ENCODE data around the gene CORO1C.
A peak's percentile ranks its signal among the peaks of the same experiment; 100 is the strongest.
"Not testable (repeated sequence)": the region's sequence is repeated elsewhere in the genome, so short reads cannot be mapped to it uniquely, and the experiment has no call there.

CORO1C gene

DNA sequence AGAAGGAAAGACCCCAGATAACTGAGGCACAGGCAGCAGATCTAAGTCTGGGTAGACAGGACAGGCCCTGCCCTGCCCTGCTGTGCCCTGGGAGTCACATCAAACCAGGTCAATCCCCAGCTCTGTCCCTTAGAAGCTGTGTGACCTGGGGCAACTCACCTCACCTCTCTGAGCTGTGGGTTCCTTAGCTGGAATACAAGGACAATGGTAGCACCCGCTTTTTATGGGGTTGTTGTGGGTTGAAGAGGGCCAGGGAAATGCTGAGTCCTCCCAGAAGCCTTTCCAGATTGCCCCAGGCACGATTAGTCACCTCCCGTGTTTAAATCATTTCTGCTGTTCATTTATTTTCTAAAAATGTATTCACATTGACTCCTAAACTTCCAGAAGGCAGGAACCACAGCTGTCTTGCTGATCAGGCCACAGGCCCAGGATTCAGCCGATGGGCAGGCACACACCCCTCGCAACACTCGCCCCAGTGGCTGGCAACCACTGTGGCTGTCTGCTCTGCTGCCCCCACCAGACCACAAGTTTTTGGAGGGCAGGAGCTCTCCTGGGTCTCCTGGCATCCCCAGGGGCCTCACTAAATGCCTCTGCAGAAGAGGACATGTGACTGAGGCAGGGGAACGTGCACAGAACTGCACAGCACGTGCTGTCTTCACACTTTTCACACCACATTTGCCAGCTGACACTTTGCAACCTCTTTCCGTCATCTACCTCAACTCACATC is 100.7 kb downstream of the CORO1C start:
- H3K27me3 Mint-ChIP-seq: no peaks in the 10 kb centered on the region
- peak; percentile 4 for ATAC-seq
- peak; percentile 45 for DNase-seq
- H3K9me3 Mint-ChIP-seq: peaks cover 3% of the 10 kb centered on the region
- H3K27ac Mint-ChIP-seq: peak overlapping the region; percentile 94
- H3K36me3 Mint-ChIP-seq (ENCODE audit: low read depth): peaks cover 13% of the 10 kb centered on the region
- peak overlapping the region; percentile 85 for H3K4me3 Mint-ChIP-seq
- peaks cover 92% of the 10 kb centered on the region for H3K4me1 Mint-ChIP-seq

DNA sequence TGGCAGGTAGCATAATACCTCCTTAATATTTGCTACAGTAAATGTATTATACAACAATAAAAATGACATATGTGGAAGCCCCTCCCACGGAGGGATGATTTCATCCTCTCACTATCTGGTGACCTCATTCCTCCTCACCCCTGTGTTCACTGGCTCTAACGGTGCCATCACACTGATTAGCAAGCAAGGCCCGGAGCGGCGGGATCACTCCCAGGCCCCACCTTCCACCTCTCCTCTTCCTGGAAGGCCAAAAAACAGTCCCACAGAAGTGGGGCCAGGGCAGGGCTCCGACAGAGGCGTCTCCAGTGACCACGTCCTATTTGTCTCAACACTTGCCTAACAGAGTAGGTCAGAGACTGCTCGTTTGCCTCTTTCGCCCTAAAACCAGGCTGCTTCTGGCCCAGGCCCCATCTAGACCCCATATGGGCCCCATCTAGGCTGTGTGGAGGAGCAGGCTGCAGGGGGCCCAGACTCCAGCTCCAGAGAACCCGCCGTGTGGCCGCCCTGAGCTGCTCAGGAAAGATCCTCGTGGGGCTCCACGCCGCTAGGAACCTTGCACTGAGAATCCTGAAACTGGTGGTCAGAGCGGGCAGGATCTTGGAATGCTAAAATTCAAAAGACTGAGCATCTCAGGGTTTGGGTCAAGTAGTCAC is 101.4 kb downstream of the CORO1C start:
- peaks cover 88% of the 10 kb centered on the region for H3K4me1 Mint-ChIP-seq
- peak overlapping the region; percentile 85 for H3K4me3 Mint-ChIP-seq
- H3K9me3 Mint-ChIP-seq: peaks cover 3% of the 10 kb centered on the region
- H3K27ac Mint-ChIP-seq: peak overlapping the region; percentile 94
- peaks cover 15% of the 10 kb centered on the region for H3K36me3 Mint-ChIP-seq (ENCODE audit: low read depth)
- no peaks in the 10 kb centered on the region for H3K27me3 Mint-ChIP-seq
- DNase-seq: peak; percentile 67
- ATAC-seq: peak; percentile 53

DNA sequence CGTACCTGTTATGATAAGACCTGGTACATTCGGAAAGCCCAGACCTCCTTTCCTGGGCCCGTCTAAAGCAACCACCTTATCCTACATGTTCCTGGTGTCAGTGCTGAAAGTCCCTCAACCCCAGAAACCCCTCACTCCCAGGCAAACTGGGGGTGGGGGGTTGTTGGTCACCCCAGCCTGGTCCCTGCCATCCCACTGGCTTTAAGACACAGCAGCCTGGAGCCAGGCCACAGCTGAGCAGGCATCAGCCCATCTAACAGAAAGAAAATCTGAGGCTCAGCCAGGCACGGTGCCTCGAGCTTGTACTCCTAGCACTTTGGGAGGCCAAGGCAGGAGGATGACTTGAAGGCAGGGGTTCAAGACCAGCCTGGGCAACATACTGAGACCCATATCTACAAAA is 102.2 kb downstream of the CORO1C start:
- Mint-ChIP-seq H3K27me3 (no peaks in the 10 kb centered on the region), H3K27ac (peak overlapping the region; percentile 94), H3K4me3 (peak overlapping the region; percentile 85), H3K36me3 (ENCODE audit: low read depth) (peaks cover 18% of the 10 kb centered on the region), H3K9me3 (peaks cover 3% of the 10 kb centered on the region), H3K4me1 (peaks cover 81% of the 10 kb centered on the region)
- DNase-seq: no peak
- ATAC-seq: no peak

DNA sequence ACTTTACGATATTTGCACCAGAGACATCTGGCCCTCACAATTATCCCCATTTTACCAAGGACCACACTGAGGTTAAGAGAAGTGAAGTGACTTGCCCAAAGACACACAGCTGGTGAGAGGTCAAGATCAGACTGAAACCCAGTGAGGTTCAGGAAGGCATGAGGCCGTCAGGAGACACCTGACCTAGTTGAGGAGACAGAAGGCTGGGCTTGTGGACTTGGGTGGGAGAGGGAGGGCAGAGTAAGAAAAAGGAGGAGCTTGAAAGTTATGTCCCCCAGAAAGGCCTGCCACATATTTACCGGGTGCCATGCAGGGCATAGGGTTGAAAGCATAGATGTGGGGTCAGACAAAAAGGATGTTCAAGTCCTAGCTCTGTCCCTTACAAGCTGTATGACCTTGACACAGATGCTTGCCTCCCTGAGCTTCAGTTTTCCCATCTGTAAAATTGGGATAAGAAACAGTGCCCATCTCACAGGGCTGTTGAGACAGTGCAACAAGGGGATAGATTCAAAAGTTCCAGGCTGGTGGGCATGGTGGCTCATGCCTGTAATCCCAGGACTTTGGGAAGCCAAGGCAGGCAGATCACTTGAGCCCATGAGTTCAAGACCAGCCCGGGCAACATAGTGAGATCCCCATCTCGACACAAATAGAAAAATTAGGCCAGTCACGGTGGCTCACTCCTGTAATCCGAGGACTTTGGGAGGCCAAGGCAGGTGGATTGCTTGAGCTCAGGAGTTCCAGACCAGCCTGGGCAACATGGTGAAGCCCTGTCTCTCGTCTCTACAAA is 104.0 kb downstream of the CORO1C start:
- Mint-ChIP-seq H3K27me3 (no peaks in the 10 kb centered on the region), H3K4me3 (no peak overlapping the region), H3K4me1 (peaks cover 71% of the 10 kb centered on the region), H3K27ac (peak overlapping the region; percentile 94), H3K9me3 (peaks cover 3% of the 10 kb centered on the region), H3K36me3 (ENCODE audit: low read depth) (peaks cover 34% of the 10 kb centered on the region)
- ATAC-seq (no peak), DNase-seq (no peak)

DNA sequence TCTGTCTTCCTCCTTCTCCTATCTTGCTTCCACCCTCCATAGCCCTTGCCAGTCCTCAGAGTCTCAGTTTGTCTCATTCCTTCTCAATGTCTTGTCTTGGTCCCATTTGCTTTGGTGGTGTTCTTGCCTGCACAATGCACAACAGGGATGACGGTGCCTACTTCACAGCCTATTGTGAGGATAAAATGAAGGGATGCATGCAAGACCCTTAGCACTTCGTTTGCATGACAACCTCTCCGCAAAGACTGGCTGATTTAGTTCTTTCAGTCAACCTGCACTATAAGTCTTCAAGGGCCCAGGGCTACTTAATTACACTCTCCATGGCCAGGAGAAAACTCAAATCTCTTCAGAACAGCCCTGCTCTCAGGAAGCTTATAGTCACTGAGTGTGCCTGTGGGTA is 106.1 kb downstream of the CORO1C start:
- Mint-ChIP-seq H3K27ac (no peak overlapping the region), H3K36me3 (ENCODE audit: low read depth) (peaks cover 29% of the 10 kb centered on the region), H3K9me3 (no peaks in the 10 kb centered on the region), H3K27me3 (no peaks in the 10 kb centered on the region), H3K4me3 (no peak overlapping the region), H3K4me1 (peaks cover 64% of the 10 kb centered on the region)
- ATAC-seq: no peak
- no peak for DNase-seq

DNA sequence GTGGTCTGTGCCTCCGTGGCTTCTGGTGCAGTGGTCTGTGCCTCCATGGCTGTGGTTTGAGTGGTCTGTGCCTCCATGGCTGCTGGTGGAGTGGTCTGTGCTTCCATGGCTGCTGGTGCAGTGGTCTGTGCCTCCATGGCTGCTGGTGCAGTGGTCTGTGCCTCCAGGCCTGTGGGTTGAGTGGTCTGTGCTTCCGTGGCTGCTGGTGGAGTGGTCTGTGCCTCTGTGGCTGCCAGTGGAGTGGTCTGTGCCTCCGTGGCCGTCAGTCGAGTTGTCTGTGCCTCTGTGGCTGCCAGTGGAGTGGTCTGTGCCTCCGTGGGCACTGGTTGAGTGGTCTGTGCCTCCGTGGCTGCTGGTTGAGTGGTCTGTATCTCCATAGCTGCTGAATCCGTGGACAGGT is 107.7 kb downstream of the CORO1C start:
- Mint-ChIP-seq H3K27ac (peak overlapping the region; percentile 18), H3K9me3 (no peaks in the 10 kb centered on the region), H3K36me3 (ENCODE audit: low read depth) (peaks cover 29% of the 10 kb centered on the region), H3K4me1 (peaks cover 54% of the 10 kb centered on the region), H3K4me3 (no peak overlapping the region), H3K27me3 (no peaks in the 10 kb centered on the region)
- DNase-seq: no peak
- no peak for ATAC-seq

DNA sequence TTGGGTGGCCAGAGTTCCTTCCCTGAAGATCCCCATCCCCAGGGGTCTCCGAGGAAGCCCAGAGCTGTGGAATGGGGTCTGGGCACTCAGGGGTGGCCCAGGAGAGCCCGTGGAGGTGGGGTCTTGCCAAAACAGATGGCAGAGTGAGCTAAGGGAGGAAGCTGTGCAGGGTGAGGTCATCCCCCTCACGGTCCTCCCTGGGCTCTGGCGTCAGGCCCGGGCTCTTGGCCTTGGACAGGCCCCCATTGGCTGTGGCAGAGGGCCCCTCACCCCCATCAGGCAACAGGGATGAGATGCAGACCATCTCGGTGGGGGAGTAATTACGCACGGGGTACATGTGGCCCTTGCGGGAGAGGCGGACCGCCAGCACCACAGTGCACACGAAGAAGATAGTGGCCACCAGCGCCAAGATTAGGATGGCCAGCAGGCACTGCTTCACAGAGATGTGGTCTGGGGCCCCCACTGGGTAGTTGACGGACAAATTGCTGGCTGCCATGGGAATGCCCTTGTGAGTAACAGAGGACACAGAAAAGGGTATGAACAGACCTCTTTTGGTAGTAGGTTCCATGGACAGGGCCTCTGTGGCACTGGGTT is 108.3 kb downstream of the CORO1C start:
- H3K4me1 Mint-ChIP-seq: peaks cover 54% of the 10 kb centered on the region
- H3K36me3 Mint-ChIP-seq (ENCODE audit: low read depth): peaks cover 26% of the 10 kb centered on the region
- ATAC-seq (no peak), DNase-seq (no peak)
- H3K4me3 Mint-ChIP-seq: no peak overlapping the region
- H3K27ac Mint-ChIP-seq: no peak overlapping the region
- no peaks in the 10 kb centered on the region for H3K9me3 Mint-ChIP-seq
- H3K27me3 Mint-ChIP-seq: no peaks in the 10 kb centered on the region

DNA sequence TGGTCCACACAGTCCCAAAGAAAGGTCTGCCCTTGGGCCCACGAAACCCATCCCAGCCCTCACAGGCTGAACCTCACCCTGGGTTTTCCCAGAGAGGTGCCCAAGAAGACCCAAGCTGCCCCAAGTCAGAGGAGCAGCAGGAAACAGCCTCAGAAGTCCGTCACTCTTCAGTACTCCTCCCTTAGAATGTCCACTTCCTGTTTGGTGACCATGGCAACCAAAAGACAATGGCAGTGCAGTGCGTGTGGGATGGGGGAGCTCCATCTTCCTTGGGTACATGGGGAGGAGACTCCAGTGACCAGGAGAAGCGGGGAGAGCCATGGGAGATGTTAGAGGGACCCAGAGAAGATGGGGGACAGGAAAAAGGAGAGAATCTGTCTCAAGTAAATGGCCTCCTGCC is 108.9 kb downstream of the CORO1C start:
- H3K4me3 Mint-ChIP-seq: no peak overlapping the region
- H3K27me3 Mint-ChIP-seq: no peaks in the 10 kb centered on the region
- peaks cover 26% of the 10 kb centered on the region for H3K36me3 Mint-ChIP-seq (ENCODE audit: low read depth)
- no peak for DNase-seq
- H3K9me3 Mint-ChIP-seq: no peaks in the 10 kb centered on the region
- peak overlapping the region; percentile 90 for H3K27ac Mint-ChIP-seq
- ATAC-seq: no peak
- H3K4me1 Mint-ChIP-seq: peaks cover 55% of the 10 kb centered on the region

DNA sequence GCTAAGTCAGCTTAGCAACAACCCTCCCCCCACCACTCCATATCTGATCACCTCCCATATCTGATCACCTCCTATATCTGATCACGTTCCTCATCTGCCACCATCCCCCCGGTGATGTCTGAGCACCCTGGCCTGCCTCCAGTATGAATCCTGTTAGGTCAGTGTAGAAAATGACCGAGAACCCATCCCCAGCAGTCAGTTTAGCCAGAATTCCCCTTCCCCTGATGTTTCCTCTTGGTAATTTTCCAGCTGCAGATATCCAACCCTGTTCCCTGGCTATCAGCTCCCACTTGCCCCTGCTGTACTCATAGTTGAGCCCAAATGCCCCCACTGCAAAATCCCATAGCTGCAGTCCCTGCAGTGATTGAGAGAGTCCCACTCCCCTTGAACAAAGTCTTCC is 110.2 kb downstream of the CORO1C start:
- no peak overlapping the region for H3K4me3 Mint-ChIP-seq
- H3K27ac Mint-ChIP-seq: peak overlapping the region; percentile 76
- H3K9me3 Mint-ChIP-seq: peaks cover 6% of the 10 kb centered on the region
- DNase-seq (no peak), ATAC-seq (no peak)
- H3K36me3 Mint-ChIP-seq (ENCODE audit: low read depth): peaks cover 33% of the 10 kb centered on the region
- H3K27me3 Mint-ChIP-seq: no peaks in the 10 kb centered on the region
- peaks cover 59% of the 10 kb centered on the region for H3K4me1 Mint-ChIP-seq

DNA sequence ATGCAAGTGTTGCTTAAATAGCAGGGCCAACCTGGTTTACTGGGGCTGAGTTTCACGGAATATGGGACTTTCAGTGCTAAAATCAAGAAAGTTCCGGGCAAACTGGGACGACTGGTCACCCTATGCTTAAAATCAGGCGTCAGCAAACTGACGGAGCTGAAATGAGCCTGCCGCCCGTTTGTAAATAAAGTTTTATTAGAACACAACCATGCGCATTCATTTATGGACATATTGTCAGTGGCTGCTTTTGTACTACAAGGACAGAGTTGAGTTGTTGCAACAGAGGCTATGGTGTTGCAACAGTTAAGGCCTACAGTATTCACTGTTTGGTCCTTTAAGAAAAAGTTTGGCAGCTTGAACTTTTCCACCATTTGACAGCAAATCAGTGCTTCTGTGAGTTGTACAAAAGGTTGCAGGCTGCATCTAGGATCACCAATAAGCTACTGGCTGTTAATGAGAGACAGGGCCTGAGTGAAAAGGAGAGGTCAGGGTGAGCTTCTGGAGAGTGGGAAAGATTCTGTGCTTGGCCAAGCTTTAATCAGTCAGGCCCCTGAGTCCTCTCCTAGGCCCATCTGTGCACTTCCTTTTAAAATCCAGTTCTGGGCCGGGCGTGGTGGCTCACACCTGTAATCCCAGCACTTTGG is 111.0 kb downstream of the CORO1C start:
- H3K27me3 Mint-ChIP-seq: no peaks in the 10 kb centered on the region
- H3K9me3 Mint-ChIP-seq: peaks cover 11% of the 10 kb centered on the region
- H3K4me3 Mint-ChIP-seq: no peak overlapping the region
- peaks cover 40% of the 10 kb centered on the region for H3K36me3 Mint-ChIP-seq (ENCODE audit: low read depth)
- DNase-seq: no peak
- peaks cover 60% of the 10 kb centered on the region for H3K4me1 Mint-ChIP-seq
- H3K27ac Mint-ChIP-seq: peak overlapping the region; percentile 8
- no peak for ATAC-seq

DNA sequence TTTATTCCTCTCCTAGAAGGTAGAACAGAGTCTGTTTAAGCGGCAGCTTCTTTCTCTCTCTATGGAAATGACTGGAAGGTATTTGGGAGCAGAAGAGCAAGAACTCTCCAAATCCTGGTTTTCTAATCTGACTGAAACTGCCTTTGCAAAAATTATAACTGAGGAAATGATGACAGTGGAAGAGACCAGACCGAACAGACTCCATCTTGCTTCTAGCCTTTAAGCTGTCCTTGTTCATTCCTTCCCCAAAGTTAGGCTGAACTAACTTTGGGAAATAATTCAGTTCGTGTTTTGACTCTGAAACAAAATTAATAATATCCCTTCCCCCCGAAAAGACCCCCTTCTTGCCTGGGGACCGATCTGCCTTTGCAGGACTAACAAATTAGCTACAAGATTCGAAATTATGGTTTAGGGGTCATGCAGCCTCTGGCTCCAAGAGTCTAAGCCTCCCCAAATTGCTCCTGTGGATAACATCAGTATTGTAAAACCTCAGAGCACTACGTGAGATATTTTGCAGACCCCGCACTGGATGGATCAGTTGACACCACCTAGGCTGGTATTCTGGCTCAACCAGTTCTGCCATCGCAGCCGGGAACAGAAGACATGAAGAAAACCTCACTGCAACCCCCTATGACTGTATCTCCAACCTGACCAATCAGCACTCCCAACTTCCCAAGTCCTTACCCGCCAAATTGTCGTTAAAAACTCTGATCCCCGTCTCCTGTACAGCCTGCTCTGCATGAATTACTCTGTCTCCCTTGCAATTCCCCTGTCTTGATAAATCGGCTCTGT is 111.8 kb downstream of the CORO1C start:
- H3K27me3 Mint-ChIP-seq: no peaks in the 10 kb centered on the region
- peaks cover 11% of the 10 kb centered on the region for H3K9me3 Mint-ChIP-seq
- no peak for ATAC-seq
- peaks cover 61% of the 10 kb centered on the region for H3K4me1 Mint-ChIP-seq
- H3K27ac Mint-ChIP-seq: peak overlapping the region; percentile 8
- no peak overlapping the region for H3K4me3 Mint-ChIP-seq
- peaks cover 38% of the 10 kb centered on the region for H3K36me3 Mint-ChIP-seq (ENCODE audit: low read depth)
- DNase-seq: no peak

DNA sequence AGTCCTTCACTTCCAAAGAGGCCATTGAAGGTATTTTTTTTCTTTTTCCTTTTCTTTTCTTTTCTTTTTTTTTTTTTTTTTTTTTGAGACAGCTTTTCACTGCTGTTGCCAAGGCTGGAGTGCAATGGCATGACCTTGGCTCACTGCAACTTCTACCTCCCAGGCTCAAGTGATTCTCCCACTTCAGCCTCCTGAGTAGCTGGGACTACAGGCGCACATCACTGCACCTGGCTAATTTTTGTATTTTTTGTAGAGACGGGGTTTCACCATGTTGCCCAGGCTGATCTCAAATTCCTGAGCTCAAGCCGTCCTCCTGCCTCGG is 112.4 kb downstream of the CORO1C start:
- peaks cover 11% of the 10 kb centered on the region for H3K9me3 Mint-ChIP-seq
- H3K27me3 Mint-ChIP-seq, H3K4me3 Mint-ChIP-seq, ATAC-seq, DNase-seq, H3K27ac Mint-ChIP-seq: not testable (repeated sequence)
- H3K4me1 Mint-ChIP-seq: peaks cover 67% of the 10 kb centered on the region
- peaks cover 32% of the 10 kb centered on the region for H3K36me3 Mint-ChIP-seq (ENCODE audit: low read depth)

DNA sequence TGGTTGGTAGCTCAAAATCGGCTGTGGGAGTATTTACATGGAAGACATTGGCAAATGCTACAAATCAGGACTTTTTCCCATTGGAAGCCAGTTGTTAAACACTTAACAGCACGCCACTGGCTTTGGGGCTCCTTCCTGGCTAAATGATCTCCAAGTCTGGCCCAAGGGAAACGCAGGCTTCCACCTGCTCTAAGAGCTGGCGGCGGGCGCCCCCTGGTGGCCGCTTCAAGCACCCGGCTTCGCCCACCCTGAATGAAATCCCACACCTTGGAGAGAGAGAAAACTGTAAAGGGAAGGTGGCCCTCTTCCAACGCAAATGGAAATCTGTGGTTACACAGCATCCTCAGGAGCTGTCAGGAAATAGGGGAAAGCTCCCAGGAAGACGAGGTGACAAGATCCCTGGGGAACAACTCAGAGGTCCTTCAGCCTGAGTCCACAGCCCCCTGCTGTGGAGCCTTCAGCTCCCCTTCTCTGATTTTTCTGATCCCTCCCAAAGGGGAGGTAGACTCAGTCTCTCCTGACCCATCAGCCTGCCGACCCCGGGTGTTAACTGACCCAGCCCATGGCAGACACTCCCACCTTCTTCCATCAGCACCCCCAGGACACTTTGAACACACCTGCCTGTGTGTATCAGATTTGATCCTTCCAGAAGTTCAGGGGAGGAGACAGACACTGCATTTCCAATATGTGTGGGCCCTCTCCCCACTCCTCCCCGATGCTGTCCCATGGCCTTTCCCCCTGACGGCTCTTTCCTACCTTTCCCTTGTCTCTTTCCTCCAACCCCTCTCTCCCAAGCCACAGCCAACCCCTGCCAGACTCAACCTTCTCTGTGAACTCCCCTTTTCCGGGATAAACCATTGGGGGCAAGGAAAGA is 113.0 kb downstream of the CORO1C start:
- peak; percentile 85 for DNase-seq
- Mint-ChIP-seq H3K36me3 (ENCODE audit: low read depth) (peaks cover 26% of the 10 kb centered on the region), H3K4me3 (no peak overlapping the region), H3K4me1 (peaks cover 69% of the 10 kb centered on the region), H3K27me3 (no peaks in the 10 kb centered on the region), H3K27ac (peak overlapping the region; percentile 94), H3K9me3 (peaks cover 11% of the 10 kb centered on the region)
- ATAC-seq: no peak
